Measurements from ENCODE around the gene MDN1. TPM values are rescaled to one million over a fixed set of nuclear protein-coding genes. Genes with fewer than 3 reads are reported as not detected.

Gene MDN1
- total and polyA plus RNA-seq, 2 donors (not counting 1 experiment from before 2014, with no cell fraction given) = 16.5 to 59.5 TPM

- H3K27me3 ChIP-seq (replicated peaks in 1 of 4; ENCODE audit: control extremely low read depth in 1 of 4, control insufficient read depth in 3 of 4, insufficient read depth in 4 of 4, low read length in 3 of 4) = no peaks in the 10 kb centered on the region
- peak overlapping the region; percentile 64 for H2AFZ ChIP-seq (ENCODE audit: insufficient read depth, low read depth, low read length, poor library complexity, severe bottlenecking)
- peak overlapping the region; percentile 54 for H3K4me2 ChIP-seq (replicated peaks; ENCODE audit: low read depth, low read length, poor library complexity, severe bottlenecking)
- TF ChIP-seq EZH2 (IDR thresholded peaks at IDR 0.05; ENCODE audit: borderline replicate concordance, insufficient read depth, low read depth, low read length, poor library complexity, severe bottlenecking) = no peak
- TF ChIP-seq, protein P1, sequence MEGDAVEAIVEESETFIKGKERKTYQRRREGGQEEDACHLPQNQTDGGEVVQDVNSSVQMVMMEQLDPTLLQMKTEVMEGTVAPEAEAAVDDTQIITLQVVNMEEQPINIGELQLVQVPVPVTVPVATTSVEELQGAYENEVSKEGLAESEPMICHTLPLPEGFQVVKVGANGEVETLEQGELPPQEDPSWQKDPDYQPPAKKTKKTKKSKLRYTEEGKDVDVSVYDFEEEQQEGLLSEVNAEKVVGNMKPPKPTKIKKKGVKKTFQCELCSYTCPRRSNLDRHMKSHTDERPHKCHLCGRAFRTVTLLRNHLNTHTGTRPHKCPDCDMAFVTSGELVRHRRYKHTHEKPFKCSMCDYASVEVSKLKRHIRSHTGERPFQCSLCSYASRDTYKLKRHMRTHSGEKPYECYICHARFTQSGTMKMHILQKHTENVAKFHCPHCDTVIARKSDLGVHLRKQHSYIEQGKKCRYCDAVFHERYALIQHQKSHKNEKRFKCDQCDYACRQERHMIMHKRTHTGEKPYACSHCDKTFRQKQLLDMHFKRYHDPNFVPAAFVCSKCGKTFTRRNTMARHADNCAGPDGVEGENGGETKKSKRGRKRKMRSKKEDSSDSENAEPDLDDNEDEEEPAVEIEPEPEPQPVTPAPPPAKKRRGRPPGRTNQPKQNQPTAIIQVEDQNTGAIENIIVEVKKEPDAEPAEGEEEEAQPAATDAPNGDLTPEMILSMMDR (IDR thresholded peaks at IDR 0.05) = no peak
- no peaks in the 10 kb centered on the region for H4K20me1 ChIP-seq (ENCODE audit: control insufficient read depth, insufficient read depth, low read length, poor library complexity, severe bottlenecking)
- POLR2A ChIA-PET = no interaction called here
- Mint-ChIP-seq H3K4me1 (peaks cover 30% of the 10 kb centered on the region), H3K4me3 (peak overlapping the region; percentile 17), H3K27me3 (no peaks in the 10 kb centered on the region), H3K27ac (peak overlapping the region; percentile 84), H3K9me3 (ENCODE audit: insufficient read depth) (peaks cover 5% of the 10 kb centered on the region)
- H3K9ac ChIP-seq (ENCODE audit: low read length) = no peak overlapping the region
- H3K4me1 ChIP-seq (ENCODE audit: control insufficient read depth in 2 of 2, insufficient read depth in 2 of 2, low read length in 2 of 2) = peaks cover 30% of the 10 kb centered on the region in 2 donors
- WGBS (ENCODE audit: insufficient coverage) = no CpG with 5 or more reads among the region's 1 CpG
- peak overlapping the region in 1 of 5 experiments; percentile 6 for H3K4me3 ChIP-seq (ENCODE audit: control extremely low read depth in 1 of 5, extremely low read depth in 1 of 5, insufficient read depth in 1 of 5, low read depth in 2 of 5, low read length in 4 of 5)
- DNase-seq (no peak), ATAC-seq (ENCODE audit: low read depth) (no peak)
- CTCF ChIA-PET = interaction anchor here (0.8 to 1.4 kb wide), 2 partner anchors 13 to 615 kb away, joined by 3 to 4 read pairs; no protein-coding TSS in a partner anchor
- H3K36me3 ChIP-seq (replicated peaks in 1 of 2; ENCODE audit: control extremely low read depth in 1 of 2, control insufficient read depth in 1 of 2, extremely low read depth in 1 of 2, insufficient read depth in 2 of 2, low read length in 1 of 2) = no peaks in the 10 kb centered on the region
- intact Hi-C loops (cut with micrococcal nuclease) = loop anchor here (1.0 kb wide), 1 partner anchor 42 kb away; the partner anchor contains the start of gene LYRM2
- H3K79me2 ChIP-seq (ENCODE audit: control insufficient read depth, insufficient read depth, low read length) = no peaks in the 10 kb centered on the region
- peaks cover 0 to 4% (median 0%) of the 10 kb centered on the region in 3 donors for H3K9me3 ChIP-seq (ENCODE audit: control extremely low read depth in 1 of 3, control insufficient read depth in 2 of 3, insufficient read depth in 1 of 3, low read length in 2 of 3)
- H3K27ac ChIP-seq (ENCODE audit: low read length in 2 of 2) = peak overlapping the region; percentile 56 to 92
These were observed 223.1 kb downstream of the MDN1 start for GRCh38 chr6:89596484-89596883.

GRCh38 chr6:89596056-89596455, 223.5 kb downstream of the MDN1 start:
- peak overlapping the region; percentile 17 for H3K4me3 Mint-ChIP-seq
- Histone ChIP-seq H3K9me3 (ENCODE audit: control extremely low read depth in 1 of 3, control insufficient read depth in 2 of 3, insufficient read depth in 1 of 3, low read length in 2 of 3) (peaks cover 0 to 4% (median 0%) of the 10 kb centered on the region in 3 donors), H2AFZ (ENCODE audit: insufficient read depth, low read depth, low read length, poor library complexity, severe bottlenecking) (peak overlapping the region; percentile 64), H4K20me1 (ENCODE audit: control insufficient read depth, insufficient read depth, low read length, poor library complexity, severe bottlenecking) (no peaks in the 10 kb centered on the region), H3K27me3 (replicated peaks in 1 of 4; ENCODE audit: control extremely low read depth in 1 of 4, control insufficient read depth in 3 of 4, insufficient read depth in 4 of 4, low read length in 3 of 4) (no peaks in the 10 kb centered on the region), H3K9ac (ENCODE audit: low read length) (no peak overlapping the region), H3K4me1 (ENCODE audit: control insufficient read depth in 2 of 2, insufficient read depth in 2 of 2, low read length in 2 of 2) (peaks cover 30% of the 10 kb centered on the region in 2 donors), H3K79me2 (ENCODE audit: control insufficient read depth, insufficient read depth, low read length) (no peaks in the 10 kb centered on the region), H3K4me3 (ENCODE audit: control extremely low read depth in 1 of 5, extremely low read depth in 1 of 5, insufficient read depth in 1 of 5, low read depth in 2 of 5, low read length in 4 of 5) (no peak overlapping the region), H3K27ac (ENCODE audit: low read length in 2 of 2) (peak overlapping the region; percentile 56 to 92), H3K4me2 (replicated peaks; ENCODE audit: low read depth, low read length, poor library complexity, severe bottlenecking) (peak overlapping the region; percentile 54), H3K36me3 (replicated peaks in 1 of 2; ENCODE audit: control extremely low read depth in 1 of 2, control insufficient read depth in 1 of 2, extremely low read depth in 1 of 2, insufficient read depth in 2 of 2, low read length in 1 of 2) (no peaks in the 10 kb centered on the region)
- ChIA-PET POLR2A (no interaction called here), CTCF (interaction anchor here (1.4 kb wide), 1 partner anchor 14 kb away, joined by 3 read pairs; no protein-coding TSS in a partner anchor)
- ATAC-seq (ENCODE audit: low read depth) (peak; percentile 90), DNase-seq (peak; percentile 77)
- H3K4me1 Mint-ChIP-seq = peaks cover 30% of the 10 kb centered on the region
- no CpG with 5 or more reads among the region's 2 CpGs for WGBS (ENCODE audit: insufficient coverage)
- H3K27ac Mint-ChIP-seq = peak overlapping the region; percentile 84
- H3K27me3 Mint-ChIP-seq = no peaks in the 10 kb centered on the region
- peaks cover 5% of the 10 kb centered on the region for H3K9me3 Mint-ChIP-seq (ENCODE audit: insufficient read depth)
- TF ChIP-seq EZH2 (IDR thresholded peaks at IDR 0.05; ENCODE audit: borderline replicate concordance, insufficient read depth, low read depth, low read length, poor library complexity, severe bottlenecking) = no peak
- TF ChIP-seq, protein P1 (IDR thresholded peaks at IDR 0.05) = no peak
- intact Hi-C loops (cut with micrococcal nuclease) = loop anchor here (1.0 kb wide), 1 partner anchor 42 kb away; the partner anchor contains the start of gene LYRM2
